ENCODE measurements around the gene BHMT.
"Not testable (repeated sequence)": the region's sequence is repeated elsewhere in the genome, so short reads cannot be mapped to it uniquely, and the experiment has no call there.

BHMT gene

GRCh38 chr5:79111960-79112702 is 522 bp downstream of the BHMT start:
- no peak for DNase-seq (ENCODE audit: low spot score)

GRCh38 chr5:79112703-79113058 is 1.1 kb downstream of the BHMT start:
- DNase-seq (ENCODE audit: low spot score), result no peak

- DNase-seq (ENCODE audit: low spot score), result no peak
These were observed 7.9 kb downstream of the BHMT start for GRCh38 chr5:79119486-79119885.

GRCh38 chr5:79120221-79120620 is 8.6 kb downstream of the BHMT start:
- DNase-seq (ENCODE audit: low spot score), result no peak

GRCh38 chr5:79122973-79123372 is 11.4 kb downstream of the BHMT start:
- DNase-seq (ENCODE audit: low spot score), result no peak

- no peak for DNase-seq (ENCODE audit: low spot score)
These were observed 13.0 kb downstream of the BHMT start for GRCh38 chr5:79124607-79125006.

- DNase-seq (ENCODE audit: low spot score), result no peak
These were observed 19.2 kb downstream of the BHMT start for GRCh38 chr5:79130781-79131180.

- no peak for DNase-seq (ENCODE audit: low spot score)
These were observed 21.6 kb downstream of the BHMT start for GRCh38 chr5:79133121-79133656.

GRCh38 chr5:79133657-79134451 is 22.2 kb downstream of the BHMT start:
- DNase-seq (ENCODE audit: low spot score), result peak; percentile 65

- DNase-seq (ENCODE audit: low spot score), result no peak
These were observed 24.4 kb downstream of the BHMT start for GRCh38 chr5:79135790-79136553.

- DNase-seq (ENCODE audit: low spot score), result no peak
These were observed 25.0 kb downstream of the BHMT start for GRCh38 chr5:79136618-79137017.

- no peak for DNase-seq (ENCODE audit: low spot score)
These were observed 28.9 kb downstream of the BHMT start for GRCh38 chr5:79140553-79140952.

- DNase-seq (ENCODE audit: low spot score), result no peak
These were observed 32.2 kb downstream of the BHMT start for GRCh38 chr5:79143684-79144379.

- DNase-seq (ENCODE audit: low spot score), result no peak
These were observed 35.5 kb downstream of the BHMT start for GRCh38 chr5:79147076-79147475.

GRCh38 chr5:79149433-79149832 is 37.8 kb downstream of the BHMT start:
- no peak for DNase-seq (ENCODE audit: low spot score)

GRCh38 chr5:79151942-79152671 is 40.5 kb downstream of the BHMT start:
- no peak for DNase-seq (ENCODE audit: low spot score)

- DNase-seq (ENCODE audit: low spot score), result no peak
These were observed 45.7 kb downstream of the BHMT start for GRCh38 chr5:79157305-79157704.

- not testable (repeated sequence) for DNase-seq (ENCODE audit: low spot score)
These were observed 50.0 kb downstream of the BHMT start for GRCh38 chr5:79161647-79162046.

GRCh38 chr5:79168031-79168430 is 56.4 kb downstream of the BHMT start:
- DNase-seq (ENCODE audit: low spot score), result no peak

GRCh38 chr5:79170661-79171060 is 59.1 kb downstream of the BHMT start:
- no peak for DNase-seq (ENCODE audit: low spot score)

- no peak for DNase-seq (ENCODE audit: low spot score)
These were observed 60.1 kb downstream of the BHMT start for GRCh38 chr5:79171635-79172245.
